GM21367 (cell line): ENCODE data around the gene NAV1.

Experiments used
- ATAC-seq: cut with Tn5 transposase; IDR thresholded peaks from one replicate; pipeline ENCODE4 v1.9.1; 2021; ENCODE audit not compliant: unreplicated experiment

The NAV1 gene

DNA sequence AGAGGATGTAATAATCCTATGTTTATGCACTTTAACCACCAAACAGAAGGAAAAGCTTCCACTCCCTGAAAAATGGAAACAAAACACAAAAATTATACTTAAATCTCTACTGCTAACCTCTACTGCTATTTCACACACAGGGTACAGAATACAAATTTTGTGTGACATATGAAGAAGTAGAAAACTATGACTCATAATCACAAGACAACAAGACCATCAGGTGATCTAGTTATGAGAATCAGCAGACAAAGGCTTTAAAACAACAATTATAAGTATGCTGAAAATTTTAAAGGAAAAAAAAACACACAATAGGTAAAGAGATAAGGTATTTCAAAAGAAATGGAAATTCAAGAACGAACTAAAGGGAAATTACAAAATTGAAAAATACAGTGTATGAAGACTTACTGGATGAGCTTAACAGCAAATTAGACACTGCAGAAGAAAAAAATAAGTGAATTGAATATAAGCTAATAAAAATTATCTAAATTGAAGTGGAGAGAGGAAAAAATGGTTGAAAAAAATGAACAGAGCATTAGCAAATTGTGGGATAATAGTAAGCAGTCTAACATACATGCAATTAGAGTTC lies 13.6 kb upstream of the NAV1 start:
- ATAC-seq: no peak

DNA sequence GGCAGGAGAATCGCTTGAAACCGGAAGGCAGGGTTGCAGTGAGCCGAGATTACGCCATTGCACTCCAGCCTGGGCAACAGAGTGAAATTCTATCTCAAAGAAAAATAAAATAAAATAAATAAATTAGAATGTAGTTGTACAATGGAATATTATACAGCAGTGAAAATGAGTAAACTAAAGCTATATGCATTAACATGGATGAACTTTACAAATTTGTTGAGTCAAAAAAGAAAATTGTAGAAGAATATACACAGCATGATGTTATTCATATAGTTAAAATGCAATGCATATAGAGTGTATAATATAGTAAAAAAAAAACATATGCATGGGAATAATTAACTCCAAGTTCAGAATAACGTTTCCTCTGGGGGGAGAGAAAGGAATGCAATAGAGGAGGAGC lies 11.0 kb upstream of the NAV1 start:
- ATAC-seq: no peak

DNA sequence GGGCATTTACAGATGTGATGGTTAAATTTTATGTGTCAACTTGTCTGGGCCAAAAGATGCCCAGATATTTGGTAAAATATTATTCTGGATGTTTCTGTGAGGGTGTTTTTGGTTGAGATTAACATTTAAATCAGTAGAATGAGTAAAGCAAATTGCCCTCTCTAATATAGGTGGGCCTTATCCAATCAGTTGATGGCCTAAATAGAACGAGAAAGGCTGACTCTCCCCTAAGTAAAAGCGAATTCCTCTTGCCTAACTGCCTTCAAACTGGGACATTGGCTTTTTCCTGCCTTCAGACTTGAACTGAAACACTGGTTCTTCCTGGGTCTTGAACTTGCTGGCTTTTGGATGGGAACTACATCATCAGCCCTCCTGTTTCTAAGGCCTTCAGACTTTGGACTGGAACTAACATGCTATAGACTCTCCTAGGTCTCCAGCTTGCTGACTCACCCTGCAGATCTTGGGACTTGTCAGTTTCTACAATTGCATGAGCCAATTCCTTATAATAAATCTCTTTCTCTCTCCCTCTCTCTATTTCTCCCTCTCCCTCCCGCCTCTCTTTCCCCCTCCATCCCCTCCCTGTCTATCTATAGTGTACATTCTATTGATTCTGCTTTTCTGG lies 10.2 kb upstream of the NAV1 start:
- no peak for ATAC-seq

DNA sequence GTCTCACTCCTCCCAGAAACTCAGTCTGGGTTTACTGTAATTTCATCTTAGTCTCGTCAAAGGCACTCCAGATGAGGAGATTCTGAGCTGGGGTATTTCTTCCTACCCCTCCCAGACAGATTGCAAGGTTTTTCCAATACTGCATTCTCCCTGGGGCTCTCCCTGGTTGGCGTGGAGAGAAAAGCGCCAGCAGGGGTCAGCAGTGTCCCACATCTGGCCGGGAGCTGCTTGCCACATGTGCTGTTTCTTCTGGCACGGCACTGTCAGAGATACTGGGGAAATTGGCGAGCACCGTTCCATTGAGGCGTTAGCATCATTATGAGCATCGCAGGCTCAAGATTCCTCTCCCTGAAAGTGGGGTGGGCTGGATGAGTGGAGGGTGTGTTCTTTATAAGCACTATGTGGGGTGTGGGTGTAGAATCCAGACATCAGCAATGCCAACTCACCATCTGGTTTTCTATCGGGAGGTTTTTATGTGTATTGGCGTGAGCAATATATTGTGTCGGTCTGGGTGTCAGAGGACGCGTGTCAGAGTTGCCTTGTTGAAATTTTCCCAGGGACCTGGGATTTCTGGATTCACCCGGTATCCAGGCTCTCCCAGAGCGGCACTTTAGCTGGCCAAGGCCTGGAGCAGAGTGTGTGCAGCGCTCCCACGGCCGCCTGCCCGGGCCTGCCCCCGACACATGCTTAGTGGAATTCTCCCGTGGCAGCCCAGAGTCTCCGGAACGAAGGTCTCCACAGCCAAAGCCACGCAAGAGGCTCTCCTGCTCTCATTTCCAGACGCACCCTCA lies 8.0 kb upstream of the NAV1 start:
- ATAC-seq: no peak

DNA sequence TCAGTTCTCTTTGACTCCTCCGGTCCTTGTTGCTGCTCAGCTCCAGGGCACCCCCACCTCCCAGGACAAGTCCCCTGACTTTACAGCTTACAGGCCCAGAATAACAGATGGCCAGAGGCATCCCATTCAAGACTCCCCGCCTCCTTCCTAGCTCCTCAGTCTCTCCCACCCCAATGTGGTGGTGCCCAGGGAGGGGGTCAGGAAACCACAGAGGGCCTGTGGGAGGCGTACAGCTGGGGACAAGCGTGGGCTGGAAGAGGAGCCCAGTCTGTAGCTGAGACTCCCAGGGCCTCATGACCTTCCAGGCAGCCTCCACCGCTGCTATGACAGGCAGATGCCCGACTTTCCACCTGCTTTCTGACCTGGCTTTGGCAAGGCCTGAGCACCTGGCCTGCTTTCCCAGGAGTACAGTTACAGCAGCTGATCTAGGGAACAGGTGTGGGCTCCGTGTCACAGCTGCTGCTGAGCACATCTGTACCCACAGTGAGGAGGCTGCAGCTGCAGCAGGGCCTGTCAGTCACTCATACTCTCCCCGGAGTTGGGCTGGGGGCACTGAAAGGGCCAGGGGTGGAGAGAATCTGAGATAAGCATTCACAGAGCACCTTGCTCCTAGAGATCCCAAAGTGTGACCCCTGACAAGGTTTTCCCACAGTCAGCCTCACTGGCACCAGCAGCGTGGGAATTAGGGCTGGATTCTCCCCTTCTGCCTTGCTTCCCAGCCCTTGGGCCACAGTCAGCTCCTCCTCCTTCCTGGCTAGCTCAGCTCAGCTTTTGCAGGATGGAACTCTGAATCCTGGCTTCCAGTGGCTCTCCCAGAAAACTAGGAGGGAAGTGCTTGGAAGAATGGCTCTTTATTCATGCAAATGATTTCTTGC lies 7.1 kb upstream of the NAV1 start:
- ATAC-seq: no peak

DNA sequence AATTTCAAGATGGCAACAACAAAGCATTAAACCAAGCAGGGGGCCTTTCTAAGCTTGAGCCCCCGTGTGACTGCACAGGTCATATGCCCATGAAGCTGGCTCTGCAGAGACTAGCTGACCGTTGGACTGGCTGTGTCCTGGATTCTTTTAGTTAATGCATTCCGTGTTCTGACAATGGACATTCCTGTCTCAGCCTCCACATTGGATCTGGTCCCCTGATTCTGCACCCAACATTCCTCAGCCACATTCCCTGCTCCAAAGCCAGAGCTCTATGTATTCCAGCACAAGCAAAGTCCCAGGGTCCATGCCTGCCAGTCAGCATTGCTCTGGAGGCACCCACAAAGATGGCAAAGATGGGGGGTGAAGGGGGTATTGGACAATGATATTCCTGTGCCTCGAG lies 5.1 kb upstream of the NAV1 start:
- ATAC-seq: no peak

DNA sequence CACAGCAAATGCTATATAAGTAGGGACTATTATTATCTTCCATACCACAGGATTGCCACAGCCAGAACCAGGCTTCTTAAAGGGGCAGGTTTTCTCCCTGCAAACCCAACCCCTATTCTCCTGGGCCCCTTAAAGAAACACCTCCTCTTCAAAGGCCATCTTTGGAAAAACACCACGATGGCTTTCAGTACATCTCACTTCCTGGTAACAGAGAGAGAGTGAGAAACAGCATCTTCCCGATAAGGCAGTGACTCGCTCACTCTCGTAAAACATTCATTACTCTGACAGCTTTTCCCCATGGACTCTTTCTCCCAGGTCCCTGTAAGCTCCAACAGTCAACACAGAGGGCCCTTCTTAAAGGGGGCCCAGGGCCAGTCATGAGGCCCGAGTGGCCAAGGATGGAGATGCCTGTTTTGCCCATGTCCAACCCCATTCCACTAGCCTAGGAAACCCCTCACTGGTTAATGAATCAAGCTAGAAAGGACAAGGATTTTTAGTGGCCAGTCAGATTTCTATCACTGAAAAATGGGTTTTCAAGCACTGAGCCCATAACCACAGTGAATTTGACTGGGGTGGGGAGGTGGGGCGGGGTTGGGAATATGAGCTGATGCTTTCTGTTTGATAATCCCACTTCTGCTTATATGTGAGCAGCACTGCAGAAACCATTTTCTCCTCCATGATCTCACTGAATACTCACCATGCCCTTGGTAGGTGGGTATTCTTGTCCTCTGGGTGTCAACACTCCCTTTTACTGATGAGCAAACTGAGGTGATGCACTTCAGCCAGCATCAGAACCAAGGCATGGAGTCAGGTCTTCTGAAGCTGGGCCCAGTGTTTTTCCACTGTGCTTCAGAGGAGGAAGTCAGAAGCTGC lies 3.6 kb upstream of the NAV1 start:
- no peak for ATAC-seq

DNA sequence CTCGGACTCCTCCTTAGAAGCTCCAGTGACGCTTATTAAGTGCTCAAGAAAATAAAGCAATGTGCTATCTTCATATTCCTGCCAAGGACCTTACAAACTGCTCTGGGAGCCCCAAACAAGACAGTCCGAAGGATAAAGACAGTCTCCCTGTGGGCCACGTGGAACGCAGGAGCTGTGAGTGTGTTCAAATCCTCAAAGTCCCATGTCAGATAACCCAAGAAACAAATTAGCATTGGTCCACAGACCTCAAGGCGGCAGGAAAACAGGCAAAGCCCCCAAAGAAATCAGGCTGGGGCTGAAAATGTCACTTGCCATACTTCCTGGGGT lies 3.0 kb upstream of the NAV1 start:
- no peak for ATAC-seq

DNA sequence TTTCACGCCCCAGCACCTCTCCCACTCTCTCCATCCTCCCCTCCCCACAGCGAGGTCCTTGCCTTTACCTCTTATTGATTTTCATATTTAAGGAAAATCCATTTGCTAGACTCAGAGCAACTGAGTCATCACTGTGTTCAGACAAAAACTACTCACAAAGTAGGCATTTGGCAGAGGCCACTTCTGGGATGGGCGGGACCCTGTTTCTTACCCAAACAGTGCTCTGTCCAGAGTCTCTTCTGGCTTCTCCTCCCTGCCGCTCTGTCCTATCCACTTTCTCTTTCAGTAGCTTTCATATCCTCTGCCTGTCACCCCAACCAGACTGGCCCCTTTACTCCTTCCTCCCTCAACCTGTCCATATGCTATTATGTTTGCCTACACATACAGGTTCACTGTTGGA lies 2.4 kb upstream of the NAV1 start:
- ATAC-seq: no peak

DNA sequence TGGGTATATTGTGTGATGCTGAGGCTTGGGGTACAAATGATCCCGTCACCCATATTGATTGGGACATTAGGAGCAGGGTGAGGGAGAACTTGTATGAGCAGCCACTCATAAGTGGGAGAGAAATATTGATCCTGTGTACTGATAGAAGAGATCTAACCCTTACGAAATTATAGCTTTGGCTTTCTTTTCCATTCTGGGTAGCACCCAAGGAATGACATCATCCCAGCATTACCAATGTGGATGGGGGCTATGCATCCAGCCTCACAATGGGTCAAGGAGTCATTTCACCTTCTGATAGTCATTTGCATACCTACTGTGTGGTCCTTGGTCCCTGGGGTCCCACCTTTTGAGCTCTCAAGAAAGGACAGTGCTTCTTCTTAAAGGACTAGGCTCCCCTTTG lies 1.9 kb upstream of the NAV1 start:
- no peak for ATAC-seq

DNA sequence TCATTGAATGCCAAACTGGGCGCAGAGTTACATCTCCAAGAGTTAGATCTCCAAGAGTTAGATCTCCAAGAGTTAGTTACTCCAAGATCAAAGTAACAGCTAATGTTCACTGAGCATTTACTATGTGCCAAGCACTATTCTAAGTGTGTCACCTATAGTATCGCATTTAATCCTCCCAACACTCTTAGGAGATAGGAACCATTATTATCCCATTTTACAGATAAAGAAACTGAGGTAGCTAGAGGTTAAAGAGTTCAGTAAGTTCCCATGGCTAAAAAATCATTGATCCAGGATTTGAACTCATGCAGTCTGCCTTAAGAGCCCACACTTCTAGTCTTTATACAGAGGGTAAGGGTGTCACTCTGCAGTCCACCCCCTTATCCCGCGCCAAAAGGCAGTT lies 1.5 kb upstream of the NAV1 start:
- ATAC-seq: no peak

DNA sequence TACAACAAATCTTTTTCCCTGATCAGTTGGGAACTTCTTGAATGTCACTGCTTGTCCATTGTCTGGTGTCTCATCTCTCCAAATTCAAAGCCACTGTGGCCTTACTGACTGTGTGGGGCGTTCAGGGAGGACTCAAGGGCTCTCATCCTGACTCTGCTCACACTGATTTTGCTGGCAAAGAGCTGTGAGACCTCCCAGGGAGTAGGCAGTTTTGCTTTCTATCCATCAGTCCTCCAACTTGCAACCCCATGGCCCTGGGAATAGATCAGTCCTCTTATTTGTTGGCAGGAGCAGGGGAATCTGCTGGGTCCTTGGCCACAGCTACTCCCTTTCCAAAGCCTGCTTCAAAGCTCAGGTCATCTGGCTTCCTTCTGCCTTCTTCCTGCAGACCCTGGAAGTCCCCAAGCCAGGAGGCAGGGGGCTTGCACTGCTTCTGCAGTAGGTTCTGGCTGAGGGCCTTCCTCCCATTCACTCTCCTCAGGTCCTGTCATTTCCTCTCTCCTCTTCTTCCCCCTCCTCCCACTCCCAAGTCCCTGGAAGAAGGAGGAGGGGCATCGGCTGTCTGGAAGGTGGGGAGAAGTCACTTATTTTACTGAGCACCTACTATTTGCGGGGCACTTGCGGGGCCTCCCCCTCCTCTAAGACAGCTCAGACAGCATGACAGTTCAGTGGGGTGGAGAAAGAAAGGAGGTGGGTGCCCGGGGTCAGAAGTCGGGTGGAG lies 876 bp upstream of the NAV1 start:
- no peak for ATAC-seq

DNA sequence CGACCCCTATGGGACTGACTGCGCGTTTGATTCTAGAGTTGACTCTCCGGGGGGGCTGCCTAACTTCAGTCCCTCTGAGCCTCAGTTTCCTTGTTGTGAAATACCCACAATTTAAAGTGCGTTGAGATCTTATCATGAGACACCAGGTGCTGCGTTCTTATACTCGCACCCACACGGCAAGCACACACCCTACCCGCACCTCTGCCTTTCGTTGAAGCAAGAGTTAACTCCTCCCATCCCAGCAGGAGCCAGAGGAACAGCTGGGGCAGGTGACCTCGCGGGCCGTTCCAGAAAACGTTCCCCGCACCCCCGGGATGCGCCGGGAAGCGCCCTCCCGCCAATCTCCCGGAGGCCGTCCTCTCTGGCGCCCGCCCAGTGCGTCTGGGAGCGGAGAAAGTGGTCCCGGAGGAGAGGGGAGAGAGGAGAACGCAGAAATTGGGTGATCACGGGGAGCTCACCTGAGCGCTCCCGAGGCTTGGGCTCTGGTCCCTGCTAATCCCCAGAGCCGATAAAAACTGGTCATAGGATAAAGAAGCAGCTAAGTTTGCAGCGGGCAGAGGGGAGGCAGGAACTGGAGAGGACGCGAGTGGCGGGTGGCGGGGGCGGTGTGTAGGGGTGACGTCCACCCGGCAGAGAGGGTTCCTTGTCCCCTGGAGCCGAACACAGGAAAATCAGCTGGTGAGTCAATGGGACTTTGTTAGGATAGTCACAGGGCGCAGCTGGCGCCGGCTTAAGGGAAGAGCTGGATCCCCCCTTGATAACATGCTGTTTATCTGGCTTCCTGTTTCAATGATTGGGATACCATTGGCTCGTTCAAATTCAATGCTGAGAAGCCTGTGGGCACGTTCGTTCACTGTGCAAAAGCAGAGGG lies 869 bp downstream of the NAV1 start:
- ATAC-seq: no peak

DNA sequence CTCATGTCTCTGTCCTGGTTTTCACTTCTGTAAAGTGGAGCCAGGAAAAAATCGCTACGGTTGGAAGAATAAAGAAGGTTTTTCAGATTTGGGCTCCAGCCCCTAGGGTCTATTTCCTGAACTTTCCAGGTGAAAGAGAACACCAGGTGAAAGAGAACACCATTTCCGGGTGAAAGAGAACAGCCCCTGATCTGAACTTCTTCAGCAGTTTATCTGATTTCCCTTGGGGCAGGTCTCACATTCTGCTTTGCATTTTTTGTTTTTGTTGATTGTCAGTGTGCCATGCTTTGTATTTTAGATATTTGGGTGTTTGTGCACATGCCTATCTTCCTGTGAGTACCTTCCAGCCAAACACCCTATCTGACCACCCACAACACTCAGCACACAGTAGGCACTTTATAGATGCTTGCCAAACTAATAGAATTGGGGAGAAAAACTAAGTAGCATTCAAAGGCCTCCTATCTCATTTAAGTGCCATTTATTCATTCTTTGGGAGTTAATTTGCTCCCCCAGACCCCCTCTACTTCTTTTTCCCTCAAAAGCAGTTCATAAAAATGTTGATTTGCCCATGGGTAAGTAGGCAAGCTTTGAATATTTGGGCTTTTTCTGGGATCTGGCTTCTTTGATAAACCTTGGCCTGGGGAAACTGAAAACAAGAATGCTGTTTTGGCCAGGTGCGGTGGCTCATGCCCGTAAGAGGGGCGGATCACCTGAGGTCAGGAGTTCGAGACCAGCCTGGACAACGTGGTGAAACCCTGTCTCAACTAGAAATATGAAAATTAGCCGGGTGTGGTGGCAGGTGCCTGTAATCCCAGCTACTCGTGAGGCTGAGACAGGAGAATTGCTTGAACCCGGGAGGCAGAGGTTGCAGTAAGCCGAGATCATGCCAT lies 2.2 kb downstream of the NAV1 start:
- no peak for ATAC-seq

DNA sequence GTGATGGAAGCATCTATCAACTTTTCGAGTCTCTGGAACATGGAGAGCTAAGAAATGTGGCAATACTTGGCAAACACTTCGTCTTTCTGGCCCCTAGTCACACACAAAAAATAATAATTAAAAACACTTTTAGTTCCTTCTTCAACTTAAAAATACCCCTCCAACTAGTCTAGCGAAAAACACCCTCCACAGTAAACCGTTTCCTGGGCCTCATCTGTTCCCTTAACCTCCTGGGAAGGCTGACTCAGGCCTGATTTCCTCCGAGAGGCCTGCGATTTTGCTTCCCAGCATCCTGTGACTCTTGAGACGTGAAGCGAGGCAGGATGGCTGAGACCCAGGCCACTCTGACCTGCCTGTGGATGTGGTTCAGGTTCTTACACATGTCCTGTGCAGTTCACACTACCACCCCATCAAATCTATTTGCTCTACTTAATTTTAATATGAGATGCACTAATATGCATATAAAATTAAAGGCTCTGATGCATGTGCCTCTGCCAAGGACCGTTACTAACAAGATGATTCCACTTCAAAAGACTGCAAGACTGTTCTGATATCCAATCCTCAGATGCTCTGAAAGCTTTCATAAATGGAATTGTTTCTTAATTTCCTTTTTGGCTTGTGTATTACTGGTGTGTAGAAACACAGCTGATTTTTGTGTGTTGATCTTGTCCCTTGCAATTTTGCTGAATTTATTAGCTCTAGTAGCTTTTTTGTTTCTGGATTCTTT lies 3.5 kb downstream of the NAV1 start:
- ATAC-seq: no peak

DNA sequence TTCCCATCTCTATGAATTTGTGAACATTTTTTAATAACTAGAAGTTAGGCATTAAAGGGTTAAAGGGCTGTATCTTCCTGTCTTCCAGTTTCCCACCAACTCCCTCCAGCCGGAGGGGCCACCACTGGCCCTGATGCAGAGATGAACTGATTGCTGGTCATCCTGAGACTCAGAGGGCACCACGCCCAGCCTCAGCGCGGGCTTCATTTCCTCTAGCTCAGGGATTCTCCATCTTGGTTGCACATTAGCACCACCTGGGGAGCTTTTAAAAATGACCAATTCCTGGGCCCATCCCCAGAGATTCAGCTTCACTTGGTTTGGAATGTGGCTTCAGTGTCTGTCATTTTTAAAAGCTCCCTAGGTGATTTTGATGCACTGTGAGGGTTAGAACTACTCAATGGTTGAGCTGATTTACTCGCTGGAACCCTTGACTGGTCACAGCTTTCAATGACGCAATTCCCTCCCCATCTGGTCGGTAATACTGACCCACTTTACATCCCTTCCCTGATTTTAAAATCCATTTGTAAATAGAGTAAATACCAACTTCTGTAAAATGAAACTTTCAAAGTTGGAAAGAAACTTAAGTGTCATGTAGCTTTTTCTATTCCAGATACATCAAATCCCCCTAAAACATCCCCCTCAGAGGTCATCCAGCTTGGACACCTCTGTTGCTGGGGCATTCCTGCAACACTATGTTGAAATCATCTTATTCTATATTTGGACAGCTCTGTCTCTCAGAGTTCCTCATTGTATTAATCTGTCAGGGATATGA lies 5.1 kb downstream of the NAV1 start:
- ATAC-seq: no peak

DNA sequence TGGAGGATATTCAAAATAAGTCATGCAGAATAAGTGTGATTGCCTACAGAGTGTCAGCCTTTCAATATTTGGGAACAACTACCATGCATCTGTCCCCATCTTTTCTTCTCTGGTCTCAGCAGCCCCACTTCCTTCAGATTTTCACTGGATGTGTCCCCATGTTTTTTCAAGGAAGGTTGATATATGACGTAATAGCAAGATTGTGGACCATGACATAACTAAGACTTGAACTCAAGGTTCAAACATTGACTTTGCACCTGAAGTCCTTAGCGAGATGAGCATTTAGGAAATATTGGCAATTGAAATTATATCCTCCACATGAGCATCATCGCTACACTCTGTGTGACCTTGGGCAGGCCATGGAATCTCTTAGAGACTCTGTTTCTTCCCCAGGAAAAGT lies 5.8 kb downstream of the NAV1 start:
- ATAC-seq: no peak
